GM19467 (cell line): ENCODE data around the gene DGKI.

Experiments used
- ATAC-seq: cut with Tn5 transposase; IDR thresholded peaks from one replicate; pipeline ENCODE4 v1.9.1; 2021; ENCODE audit warnings: mild to moderate bottlenecking, moderate library complexity; ENCODE audit not compliant: unreplicated experiment

DGKI gene

DNA sequence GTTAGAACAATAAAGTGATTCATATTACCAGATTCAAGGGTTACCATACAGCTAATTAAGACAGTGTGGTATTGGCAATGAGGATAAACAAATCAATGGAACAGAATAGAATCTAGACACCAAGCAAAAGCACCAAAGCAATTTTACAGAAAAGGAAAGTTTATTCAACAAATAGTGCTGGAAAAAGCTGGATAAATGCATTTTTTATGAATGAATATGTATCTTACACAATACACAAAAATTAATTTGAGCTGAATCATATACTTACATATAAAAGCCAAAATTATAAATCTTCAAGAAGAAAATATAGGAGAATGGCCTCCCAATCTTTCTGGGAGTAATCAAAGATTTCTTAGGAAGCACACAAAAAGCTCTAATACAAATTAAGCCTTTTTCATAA is 282.8 kb downstream of the DGKI start:
- no peak for ATAC-seq

DNA sequence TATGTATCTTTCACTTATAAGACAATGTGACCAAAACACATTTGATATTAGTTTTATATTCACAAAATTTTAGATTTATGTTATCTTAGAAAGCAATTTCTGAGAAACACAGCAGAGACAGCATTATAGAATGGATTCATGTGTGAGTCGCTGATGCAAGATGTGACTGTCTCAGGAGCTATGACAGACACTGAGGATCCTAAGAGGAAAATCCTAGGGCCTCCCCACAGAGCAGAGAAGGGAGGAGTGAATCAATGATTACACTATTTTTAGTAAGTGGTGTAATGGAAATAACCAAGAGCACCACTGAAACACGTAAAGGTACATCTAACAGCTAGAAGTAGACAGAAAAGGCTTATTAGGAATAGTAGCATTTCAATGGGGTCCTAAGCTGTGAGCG is 299.3 kb downstream of the DGKI start:
- no peak for ATAC-seq

DNA sequence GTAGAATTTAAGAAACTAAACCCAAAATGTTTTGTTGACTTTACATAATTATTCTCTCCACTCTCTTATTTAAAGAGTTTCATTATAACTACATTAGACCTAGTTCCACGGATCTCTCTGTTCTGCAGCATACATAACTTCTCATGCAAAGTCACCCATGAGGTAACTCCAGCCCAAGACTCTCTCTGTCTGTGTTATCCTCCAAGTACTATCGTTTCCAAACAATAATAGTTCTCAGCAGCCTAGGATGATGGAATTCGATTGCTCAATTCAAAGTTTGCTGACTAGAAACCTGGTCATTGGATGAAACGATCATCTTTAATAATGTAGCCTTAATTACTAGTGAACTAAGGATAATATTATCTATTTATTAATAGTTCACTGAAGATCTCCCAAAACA is 300.1 kb downstream of the DGKI start:
- no peak for ATAC-seq

DNA sequence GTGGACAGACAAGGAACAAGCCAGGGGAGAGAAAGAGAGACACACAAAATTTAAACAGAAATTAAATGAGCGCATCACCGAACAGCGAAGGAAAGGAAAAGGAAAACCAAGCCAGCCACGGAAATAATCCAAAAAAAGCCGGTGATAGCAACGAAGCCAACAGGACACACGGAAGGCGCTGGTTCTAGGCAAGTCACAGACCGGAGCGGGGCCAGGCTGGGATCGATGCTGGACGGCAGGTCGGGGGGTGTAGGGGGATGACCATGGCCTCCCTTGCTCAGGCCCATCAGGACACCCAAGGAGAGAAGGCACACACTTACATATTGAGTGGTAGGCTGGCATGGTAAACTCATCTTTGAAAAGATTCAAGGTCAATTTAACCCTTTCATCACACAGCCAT is 300.8 kb downstream of the DGKI start:
- no peak for ATAC-seq

DNA sequence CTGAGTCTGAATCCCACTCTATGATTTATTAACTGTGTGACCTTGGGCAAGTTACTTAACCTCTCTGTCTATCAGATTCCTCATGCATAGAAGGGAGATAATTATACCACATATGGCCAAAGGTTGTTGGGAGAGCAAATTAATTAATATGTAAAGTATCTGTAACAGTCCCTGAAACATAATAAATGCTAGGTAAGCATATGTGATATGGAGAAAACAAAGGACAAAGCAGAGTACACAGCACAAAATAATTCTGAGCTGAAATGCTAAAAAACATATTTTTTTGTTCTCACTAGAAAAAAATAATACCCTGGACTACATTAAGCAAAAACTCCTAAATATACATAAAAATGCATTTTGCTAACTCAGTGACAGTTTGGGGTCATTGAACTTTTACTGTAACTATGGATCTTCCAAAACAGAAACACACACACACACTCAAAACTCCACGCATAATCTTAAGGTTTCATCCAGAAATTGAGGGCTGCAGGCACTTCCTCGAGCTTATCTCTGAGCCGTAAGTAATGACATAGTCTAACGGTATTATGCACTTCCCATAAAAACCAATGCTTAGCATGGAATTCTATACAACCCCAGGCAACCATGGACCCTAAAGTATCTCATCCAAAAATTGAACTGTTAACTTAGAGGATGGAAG is 301.6 kb downstream of the DGKI start:
- no peak for ATAC-seq

DNA sequence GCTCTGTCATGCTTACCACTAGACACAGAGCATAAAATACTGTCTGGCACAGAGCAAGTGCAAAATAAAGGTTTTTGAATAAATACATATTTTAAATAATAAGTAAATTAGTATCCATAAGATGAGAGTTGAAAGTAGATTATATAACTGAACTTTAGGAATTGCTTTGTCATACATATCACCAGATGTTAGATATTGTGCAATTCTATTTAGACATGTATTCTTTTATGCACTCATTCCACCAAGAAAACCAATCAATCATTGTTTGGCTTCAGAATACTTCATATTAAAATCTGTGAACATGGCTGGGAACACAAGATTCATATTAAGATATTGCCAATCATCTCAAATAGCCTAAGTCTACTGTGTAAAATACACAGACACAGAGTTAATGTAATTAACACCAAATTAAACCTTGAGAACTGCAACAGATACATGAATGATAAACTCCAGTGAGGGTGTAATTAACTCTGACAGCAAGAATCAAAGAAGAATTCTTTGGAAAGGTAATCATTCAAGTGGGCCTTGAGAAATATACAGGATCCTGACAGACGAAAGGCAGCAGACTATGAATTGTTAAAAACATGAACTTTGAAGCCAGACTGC is 302.2 kb downstream of the DGKI start:
- no peak for ATAC-seq

DNA sequence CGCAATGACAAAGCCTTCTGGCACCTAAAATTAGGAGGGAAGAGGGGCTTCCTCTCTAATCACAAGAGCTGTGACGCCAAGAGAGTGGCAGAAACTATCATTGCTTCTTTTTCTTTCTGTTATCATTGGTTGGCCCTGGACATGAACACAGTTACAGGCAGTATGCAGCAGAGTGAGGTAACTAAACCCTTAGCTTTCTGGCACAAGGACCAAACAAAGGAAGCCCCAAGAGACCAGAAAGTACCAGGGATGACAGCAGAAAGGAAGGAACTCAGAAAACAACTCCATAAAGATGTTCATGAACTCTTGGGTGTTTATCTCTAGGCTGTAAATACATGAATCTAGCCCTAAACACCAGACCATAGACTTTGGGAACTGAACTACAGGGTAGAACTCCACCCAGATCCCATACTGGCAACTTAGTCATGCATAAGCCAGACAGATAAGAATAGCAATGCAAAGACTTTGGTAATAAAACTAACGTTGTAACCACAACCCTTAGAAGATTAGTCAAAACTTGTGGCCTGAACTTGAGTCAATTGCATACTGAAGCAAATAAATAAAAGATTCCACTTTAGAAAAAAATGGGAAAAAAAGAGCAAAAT is 307.6 kb downstream of the DGKI start:
- ATAC-seq = no peak

DNA sequence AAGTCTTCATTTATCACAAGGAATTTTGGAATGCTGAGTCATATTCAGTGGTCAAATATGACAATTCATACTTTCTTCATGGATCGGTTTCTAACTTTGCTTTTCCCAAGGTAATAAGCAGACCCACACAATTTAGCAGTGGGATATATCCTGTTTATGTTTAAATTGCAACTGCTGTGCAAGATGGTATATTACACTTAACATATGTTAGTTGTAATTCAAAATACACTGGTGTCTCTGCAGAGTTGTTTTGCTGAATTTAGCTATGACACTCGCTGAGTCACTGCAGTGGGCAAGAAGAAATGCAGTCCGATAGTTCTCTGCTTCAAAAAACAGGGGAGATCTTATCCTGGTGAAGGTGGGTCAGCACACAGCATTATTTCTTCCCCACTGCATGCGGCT is 308.4 kb downstream of the DGKI start:
- no peak for ATAC-seq

DNA sequence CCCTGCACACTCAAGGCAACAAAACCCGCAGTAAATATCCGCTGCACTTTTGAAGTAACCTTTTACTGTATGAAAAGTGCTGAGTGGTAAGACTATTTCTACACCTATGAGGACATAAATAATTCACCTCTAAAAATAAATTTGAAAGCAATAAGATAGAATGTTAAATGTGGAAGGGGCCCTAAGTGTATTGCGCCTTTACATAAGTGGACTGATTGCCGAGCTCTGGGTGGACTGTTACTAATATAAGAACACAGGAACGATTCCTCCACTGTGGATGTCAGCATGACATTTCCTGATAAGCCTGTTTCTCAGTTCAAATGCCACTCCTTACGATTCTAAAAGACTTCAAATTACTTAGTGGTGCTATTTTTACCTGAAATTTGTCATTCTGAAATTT is 311.2 kb downstream of the DGKI start:
- ATAC-seq = no peak

DNA sequence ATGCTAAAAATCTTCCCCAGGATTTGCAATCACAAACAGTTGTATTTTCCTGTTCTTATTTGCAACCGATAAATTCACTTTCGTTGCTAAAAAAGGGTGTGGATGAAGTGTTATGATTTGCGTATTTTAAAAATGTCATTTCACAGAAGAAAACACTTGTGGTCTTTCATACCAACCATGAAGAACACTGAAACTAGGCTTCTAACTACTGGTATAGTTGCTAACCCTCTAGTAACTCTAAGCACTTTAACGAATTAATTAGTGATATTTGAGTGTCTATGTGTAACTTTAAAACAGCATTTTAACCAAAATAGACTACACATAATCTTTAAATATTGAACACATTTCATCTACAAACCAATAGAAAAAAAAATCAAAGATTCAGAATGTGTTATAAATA is 315.1 kb downstream of the DGKI start:
- no peak for ATAC-seq

DNA sequence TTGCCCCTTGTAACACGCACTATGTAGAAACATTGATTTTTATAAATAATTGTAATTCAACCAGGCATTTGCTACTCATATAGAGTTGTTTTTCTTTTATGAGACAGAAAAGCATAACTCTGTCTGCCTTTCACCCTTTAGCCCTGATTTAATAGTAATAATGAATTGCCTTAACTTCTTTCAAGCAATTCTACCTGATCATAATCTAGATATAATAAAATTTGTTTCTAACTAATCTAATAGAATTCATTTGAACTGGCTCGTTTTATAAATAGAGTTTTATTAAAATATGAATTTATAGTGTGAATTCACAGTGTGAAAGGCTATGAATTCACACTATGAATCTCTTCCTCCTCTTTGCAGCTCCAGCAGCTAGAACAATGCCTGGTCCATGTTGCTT is 319.1 kb downstream of the DGKI start:
- ATAC-seq = no peak

DNA sequence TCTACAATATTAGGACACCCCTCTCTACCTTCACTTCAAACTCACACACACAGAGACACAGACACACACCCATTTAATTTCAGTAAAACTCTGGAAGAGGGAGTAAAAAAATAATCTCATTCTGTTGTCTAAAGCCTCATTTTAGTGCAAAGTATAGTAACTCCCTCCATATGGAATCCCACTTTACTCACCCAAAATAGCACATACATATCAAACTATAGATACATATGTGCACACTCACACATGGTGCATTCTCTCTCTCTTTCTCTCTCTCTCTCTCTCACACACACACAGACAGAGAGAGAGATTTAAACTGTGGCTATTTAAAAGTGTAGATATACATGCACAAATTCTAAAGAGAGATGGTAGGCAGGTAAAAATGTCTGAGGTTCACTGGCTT is 323.6 kb downstream of the DGKI start:
- no peak for ATAC-seq

DNA sequence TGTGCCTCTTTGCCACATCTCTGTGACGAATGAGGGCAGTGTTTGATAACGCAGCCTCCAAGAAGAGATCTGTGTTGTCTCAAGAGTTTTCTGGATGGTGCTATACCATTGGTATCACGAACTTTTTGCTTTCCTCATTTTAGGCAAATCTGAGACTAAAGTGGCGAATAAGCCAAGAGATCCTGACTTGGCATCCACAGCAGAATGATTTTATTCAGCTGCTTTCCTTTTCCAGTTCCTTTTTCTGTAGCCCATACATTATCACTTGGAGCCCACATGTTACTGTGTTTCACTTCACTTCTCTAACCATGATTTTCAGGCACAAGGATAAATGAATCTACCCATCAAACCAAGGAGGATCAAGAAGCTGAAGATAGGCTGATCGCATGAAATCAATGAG is 325.3 kb downstream of the DGKI start:
- no peak for ATAC-seq

DNA sequence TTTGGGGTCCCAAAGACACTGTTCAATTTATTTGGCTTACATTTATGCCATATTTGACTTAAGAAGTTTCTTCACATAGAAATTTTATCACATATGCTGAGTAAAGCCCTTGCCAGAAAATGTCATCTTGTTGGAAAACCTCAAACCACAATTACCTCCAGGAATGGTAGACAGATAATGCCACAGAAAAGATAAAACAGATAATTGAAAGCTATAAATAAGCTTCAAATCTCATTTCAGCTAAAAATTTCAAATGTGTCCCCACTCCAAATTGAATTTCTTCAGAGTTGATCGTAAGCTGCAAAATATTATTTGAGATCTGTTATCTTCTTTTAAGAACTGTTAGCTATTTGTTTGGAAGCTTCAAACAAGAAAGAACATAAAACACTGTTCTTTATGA is 326.8 kb downstream of the DGKI start:
- no peak for ATAC-seq

DNA sequence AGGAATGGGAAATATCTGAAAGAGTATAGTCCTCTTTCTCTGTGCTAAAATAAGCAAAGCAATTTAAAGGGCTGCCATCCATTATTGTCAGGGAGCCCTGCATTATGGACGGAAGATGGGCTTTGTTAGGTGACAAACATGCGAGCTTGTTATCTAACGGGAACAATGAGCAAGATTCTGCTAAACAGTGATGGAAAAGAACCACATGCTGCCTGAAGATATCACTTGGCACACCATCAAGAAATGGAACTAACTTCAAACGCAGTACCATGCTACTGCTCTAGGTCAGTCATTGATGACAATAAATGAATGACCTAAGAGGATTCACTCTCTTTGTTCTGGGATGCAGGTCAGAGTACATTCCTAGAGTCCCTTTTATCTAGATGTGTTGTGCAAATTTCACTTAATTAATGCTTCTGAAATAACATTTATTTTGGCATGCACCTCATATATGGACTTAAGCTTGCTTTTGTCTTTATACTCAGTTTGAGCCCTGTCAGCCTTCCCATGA is 327.5 kb downstream of the DGKI start:
- ATAC-seq = no peak

DNA sequence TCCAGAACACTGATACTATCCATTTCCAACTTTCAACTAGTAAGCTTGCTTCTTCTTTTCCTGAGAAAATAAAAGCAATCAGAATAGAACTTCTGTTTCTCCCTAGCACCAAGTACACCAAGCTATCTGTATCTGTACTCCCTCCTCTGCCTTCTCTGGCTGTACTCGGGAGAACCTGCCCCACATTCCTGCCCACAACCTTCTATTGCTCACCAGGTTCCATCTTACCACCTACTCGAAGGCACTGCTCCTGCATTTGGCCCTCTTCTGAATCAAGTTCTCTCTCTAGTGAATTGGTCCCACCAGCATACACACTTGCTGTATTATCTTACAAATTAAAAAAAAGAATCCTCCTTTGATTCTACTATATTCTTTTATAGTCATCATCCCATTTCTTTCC is 333.7 kb downstream of the DGKI start:
- no peak for ATAC-seq

DNA sequence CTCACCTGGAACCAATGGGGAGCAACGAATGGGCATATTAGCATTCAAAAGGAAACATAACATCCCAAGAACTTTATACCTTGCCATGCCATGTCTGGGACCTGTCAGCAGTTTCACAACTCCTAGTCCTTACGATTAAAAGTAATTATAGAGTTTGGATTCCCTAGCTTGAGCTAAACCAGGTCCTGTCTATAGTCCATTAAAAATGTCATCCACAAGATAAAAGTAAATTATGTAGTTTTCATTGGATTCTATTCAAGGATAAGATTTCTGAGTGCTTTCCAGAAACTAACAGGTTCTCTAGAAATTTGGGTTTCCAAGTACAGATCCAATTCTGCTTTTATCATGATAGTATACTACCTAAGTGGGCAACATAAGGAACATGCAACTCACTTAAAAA is 339.7 kb downstream of the DGKI start:
- no peak for ATAC-seq

DNA sequence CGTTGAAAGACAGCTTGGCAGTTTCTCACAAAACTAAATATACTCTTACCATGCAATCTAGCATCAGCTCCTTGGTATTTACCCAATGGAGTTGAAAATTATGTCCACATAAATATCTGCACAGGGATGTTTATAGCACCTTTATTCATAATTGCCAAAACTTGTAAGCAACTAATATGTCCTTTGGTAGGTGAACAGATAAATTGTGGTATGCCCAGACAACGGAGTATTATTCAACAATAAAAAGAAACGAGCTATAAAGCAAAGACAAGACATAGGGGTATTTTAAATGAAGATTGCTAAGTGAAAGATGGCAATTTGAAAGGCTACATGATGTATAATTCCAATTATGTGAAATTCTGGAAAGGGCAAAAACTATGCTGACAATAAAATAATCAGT is 340.7 kb downstream of the DGKI start:
- ATAC-seq = no peak

DNA sequence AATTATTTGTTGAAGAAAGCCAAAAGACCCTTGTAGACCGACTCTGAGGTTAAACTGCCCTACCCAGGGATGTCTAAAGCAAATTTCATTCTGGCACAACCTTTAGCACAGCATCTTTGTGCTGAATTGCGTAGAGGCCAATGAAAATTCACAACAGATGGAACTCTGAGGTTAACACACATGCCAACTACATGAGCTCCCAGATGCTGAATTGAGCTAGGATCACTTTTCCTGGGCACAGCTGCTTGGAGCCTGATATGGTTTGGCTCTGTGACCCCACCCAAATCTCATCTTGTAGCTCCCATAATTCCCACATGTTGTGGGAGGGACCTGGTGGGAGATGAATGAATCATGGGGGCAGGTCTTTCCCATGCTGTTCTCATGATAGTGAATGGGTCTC is 345.2 kb downstream of the DGKI start:
- no peak for ATAC-seq

DNA sequence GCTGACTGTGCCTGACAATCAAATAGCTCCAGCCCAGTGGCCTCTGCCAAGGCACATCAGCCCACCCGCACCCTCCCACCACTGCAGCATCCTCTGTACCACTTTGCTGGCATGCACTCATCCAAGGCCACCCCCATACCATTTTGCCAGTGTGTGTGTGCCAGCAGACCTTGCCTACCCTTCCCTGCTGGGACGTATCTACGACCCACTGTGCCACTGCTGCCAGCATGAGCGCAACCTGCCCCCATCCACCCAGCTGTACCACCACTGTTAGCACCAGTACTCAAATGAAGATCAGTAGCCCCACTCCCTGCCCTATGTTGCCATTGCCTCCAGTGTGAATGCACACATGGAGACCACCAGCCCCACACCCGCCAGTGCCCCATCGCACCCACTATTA is 353.9 kb downstream of the DGKI start:
- ATAC-seq = no peak

DNA sequence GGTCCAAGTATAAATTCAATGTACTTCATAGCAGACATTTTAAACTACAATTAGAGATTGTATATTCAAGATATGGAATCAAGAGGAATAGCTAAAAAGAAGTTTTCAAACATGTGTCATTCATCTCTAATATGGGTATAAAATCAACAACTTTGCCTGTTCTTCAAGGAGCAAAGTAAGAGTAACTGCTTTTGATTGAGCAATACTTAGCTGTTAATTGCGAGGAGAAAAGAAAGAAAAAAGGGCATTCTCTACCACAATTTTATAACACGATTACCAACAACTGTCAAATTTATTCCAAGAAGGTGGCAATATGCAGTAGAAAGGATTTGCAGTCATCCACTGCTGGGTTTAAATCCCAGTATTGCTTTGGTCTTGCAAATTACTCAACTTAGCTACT is 356.9 kb downstream of the DGKI start:
- no peak for ATAC-seq

DNA sequence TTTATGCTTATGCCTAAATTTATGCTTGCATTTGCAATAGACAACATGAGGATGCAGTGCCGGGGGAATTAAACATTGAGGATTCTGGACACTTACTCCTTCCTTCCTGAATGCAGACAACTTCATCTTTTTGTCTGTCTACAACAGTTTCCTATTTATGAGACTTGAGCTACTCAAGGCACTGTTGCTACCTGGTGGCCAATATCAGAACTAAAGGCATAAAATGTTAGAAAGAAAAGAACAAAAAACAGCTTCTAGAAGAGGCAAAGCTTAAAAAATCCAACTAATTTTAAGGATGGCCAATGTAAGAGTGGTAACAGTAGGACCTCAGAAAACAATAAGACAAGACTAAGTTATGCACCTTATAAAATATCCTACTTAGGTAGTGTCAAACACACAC is 358.7 kb downstream of the DGKI start:
- ATAC-seq = no peak

DNA sequence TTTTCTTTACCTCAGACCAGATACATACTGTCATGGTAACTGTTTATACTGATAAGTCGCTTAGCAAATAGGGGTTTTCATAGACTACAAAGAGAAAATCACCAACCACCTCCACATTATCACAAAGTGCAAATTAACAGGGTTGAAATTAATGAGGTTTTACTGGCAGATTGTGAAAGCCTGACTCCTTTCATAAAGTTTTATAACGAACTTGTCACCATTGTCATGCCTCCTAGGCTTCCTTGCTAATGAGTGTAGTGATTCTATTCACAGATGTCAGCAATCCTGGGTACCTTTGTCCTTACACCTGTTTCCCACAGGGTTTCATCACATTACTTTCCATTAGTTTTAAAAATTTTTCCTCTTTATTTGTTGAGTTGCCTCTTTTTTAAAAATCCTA is 361.0 kb downstream of the DGKI start:
- ATAC-seq = no peak
